NCI-H187 (cell line): ENCODE results near the gene LRRC2.
"Not testable (repeated sequence)": the region's sequence is repeated elsewhere in the genome, so short reads cannot be mapped to it uniquely, and the experiment has no call there.

ENCODE experiments used
- DNase-seq, 2 experiments: peaks; one replicate each; lab custom pipeline; 2025; lab: John Stamatoyannopoulos, UW

The LRRC2 gene

DNA sequence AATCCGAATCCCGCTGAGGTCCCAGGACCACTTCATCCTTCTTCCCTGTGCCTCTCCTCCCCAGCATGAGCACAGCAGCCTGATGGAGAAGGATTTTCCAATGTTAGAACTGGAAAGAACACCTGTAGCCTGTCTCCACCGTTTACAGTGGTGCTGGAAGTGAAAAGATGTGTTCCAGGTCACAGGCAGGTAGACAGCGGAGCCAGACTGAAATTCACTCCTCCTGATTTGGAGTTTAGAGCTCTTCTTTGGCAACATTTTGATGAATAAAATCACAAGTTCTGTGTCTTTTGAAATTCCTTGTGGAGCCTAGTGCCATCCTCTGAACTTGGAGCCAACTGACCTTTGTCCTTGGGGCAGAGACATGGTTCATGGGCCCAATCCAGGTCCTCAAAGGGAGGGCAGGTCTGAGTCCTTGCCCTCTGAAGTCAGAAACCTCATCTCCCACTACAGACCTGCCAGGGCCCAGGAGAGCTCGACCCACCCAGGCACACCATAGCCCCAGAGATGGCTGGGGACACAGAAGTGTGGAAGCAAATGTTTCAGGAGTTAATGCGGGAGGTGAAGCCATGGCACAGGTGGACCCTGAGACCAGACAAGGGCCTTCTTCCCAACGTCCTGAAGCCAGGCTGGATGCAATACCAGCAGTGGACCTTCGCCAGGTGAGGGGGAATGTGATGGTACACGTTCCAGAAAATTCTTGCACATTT is 68.4 kb downstream of the LRRC2 start, which contains the start of gene RTP3:
TSS of gene RTP3 (plus strand) at position 421 of the 710 bp plus-strand sequence. CDS start at position 508, 87 bp downstream.
- no peak for DNase-seq

DNA sequence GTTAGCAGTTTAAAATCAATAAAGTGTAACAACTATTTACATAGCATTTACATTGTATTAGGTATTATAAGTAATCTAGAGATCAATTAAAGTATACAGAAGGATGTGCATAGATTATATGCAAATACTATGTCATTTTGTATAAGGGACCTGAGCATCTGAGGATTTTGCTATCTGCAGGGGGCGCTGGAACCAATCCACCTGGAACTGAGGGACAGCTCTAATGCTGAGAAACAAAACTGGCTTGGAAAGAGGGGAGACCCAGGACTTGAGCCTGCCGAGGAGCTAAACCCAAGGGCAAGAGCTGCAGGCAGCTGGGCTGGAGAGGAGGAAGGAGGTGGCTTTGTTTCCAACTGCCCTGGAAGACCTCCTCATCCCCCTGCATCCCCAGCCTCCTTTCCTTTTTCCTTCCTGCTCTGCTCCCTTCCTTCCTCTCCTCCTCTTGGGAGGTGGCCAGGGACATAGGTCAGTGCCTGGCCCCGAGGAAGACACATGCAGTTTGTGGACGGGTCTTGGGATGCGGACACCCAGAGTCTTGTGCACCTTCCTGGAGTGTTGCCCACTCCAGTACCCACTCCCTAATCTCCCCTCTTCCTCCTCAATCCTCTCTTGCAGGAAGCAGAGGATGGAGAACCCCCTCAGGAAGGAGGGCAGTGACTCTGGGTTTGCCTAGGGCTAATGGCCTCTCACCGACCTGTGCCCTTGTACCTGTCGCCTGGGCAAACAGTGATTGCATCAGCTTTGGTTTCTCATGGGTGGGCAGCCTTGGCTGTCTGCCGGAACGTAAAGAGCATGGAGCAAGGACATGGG is 69.2 kb downstream of the LRRC2 start:
- no peak for DNase-seq

DNA sequence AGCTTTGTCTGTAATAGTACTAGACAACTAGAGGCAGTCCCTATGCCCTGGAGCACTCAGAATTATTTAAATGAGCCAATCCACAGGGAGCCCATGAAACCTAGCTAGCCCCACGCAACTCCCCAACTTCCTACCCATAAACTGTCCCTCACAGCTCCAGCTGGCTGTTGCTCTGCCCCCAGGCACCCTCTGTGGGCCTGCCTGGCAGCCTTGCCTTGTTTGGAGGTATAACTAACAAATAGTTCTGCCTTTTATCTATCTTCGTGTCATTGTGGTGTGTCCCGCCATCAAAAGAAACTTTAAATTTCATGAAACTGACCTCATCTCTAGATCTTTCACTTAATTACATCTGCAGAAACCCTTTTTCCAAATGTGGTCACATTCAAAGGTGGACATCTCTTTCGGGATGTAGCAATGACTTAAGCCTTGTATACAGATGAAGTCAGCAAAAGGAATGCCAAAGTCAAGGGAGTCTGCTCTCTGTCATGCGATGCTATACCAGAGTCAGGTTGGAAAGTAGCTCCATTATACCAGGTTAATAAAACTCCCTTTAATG is 70.1 kb downstream of the LRRC2 start:
- no peak for DNase-seq

DNA sequence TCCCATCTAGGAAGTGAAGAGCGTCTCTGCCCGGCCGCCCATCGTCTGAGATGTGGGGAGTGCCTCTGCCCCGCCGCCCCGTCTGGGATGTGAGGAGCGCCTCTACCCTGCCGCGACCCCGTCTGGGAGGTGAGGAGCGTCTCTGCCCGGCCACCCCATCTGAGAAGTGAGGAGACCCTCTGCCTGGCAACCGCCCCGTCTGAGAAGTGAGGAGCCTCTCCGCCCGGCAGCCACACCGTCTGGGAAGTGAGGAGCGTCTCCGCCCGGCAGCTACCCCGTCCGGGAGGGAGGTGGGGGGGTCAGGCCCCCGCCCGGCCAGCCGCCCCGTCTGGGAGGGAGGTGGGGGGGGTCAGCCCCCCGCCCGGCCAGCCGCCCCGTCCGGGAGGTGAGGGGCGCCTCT is 71.6 kb downstream of the LRRC2 start:
- not testable (repeated sequence) for DNase-seq

- DNase-seq = no peak
Observed at GRCh38 chr3:46492890-46493547, 73.1 kb downstream of the LRRC2 start.

GRCh38 chr3:46491089-46492070 is 74.7 kb downstream of the LRRC2 start:
- no peak for DNase-seq

GRCh38 chr3:46490338-46491084 is 75.6 kb downstream of the LRRC2 start:
- DNase-seq = no peak

DNA sequence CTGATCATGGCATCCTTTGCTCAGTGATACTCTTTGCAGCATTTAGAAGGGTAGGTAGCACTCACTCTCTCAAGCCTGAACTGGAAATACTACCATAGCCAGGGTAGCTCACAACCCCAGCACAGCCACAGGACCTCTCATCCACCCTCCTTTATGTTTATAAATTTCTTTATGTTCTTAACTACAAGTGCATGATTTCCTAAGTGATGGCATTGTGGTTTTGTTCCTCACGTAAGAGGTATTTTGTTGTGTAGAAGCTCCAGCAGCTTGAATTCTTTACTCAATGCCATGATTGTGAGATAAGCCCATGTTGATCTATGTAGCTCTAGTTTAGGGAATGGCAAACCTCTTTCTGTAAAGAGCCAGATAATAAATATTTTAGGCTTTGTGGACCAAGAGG is 76.2 kb downstream of the LRRC2 start:
- DNase-seq = no peak

- no peak for DNase-seq
Observed at GRCh38 chr3:46489381-46489780, 76.7 kb downstream of the LRRC2 start.

DNA sequence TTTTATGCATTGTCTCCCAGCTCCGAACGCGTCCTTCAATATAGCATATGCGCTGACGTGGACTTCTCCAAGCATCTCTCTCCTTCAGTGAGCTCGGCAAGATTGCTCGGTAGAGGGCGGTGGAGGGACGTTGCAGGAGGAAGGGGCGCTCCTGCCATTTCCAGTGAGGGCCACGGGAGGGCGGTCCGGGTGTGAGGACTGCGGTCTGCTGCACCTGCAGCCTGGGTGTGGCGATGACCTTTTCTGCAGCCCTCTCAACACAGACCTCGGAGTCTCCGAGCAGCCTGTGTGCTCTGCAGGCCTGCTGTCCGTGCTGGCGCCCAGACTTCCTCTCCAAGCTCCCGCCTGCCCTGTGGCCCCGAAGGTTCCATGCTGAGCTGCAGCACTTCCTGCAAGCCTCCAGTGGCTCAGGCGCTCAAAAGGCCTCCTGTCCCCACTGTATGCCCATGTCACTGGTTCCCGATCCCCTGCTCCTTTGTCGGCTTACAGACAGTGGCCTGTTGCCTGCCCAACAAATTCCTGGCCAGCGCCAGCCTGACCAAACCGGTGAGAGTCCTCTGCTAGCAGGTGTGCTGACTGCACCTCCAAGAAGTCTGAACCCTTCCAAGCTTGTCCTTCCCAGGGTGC is 77.3 kb downstream of the LRRC2 start:
- DNase-seq = peak; percentile 59 to 75

DNA sequence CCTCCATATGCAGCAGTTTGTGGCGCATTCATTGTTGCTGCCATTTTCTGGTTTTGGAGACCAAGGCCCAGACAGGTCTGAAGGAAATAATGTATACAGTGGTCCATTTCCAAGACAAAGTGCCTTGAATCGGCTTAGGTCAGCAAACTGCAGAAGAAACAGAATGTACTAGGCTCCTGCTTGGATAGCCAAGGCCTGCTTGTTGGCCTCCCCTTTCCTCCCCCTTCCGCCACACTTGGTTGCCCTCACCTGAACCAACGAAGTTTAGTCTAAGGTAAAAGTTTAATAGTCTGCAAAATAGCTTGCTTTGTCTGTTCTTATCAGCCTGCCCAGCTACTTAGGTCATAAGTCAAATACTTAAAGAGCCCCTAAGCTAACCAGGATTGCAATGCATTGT is 80.3 kb downstream of the LRRC2 start:
- no peak for DNase-seq

DNA sequence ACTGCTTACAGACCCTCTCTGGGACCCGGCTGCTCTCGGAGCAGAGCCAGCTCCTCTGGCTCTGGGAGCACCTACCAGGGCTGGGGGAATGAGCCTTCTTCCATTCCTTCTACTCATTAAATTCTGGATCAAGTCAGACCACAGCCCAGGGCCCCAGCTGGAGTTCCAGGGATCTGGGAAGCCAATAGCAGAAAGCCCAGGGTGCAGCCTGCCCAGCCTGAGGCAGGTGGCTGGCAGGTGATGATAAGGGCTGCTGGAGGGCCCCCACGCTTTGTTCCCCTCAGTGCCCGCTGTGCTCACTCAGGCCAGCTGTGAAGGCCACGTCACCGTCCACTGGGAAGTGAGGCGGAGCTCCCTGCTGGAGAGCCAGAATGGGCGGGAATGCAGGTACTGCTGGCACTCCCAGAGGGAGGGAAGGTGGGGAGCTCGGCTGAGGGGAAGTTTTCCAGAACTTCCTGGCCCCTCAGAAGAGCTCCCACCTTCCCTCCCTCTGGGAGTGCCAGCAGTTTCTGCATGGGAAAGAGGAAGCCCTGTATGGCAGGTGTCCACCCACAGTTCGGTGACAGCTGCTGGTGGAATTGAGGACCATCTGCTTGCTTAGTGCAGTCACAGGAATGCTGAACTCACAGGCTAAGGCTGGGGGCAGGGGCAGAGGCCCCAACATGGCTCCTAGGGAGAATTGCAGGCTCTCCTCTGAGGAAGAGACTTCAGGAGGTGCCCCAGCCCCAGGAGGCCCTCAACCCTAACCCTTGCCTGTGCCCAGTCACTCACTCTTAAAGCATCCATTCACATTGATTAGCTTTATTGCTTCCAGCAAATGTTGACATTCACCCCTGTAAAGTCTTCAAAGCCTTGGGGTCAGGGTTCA is 81.0 kb downstream of the LRRC2 start:
- DNase-seq = no peak

GRCh38 chr3:46484388-46484787 is 81.7 kb downstream of the LRRC2 start:
- DNase-seq = no peak

GRCh38 chr3:46483825-46484224 is 82.3 kb downstream of the LRRC2 start:
- no peak for DNase-seq

DNA sequence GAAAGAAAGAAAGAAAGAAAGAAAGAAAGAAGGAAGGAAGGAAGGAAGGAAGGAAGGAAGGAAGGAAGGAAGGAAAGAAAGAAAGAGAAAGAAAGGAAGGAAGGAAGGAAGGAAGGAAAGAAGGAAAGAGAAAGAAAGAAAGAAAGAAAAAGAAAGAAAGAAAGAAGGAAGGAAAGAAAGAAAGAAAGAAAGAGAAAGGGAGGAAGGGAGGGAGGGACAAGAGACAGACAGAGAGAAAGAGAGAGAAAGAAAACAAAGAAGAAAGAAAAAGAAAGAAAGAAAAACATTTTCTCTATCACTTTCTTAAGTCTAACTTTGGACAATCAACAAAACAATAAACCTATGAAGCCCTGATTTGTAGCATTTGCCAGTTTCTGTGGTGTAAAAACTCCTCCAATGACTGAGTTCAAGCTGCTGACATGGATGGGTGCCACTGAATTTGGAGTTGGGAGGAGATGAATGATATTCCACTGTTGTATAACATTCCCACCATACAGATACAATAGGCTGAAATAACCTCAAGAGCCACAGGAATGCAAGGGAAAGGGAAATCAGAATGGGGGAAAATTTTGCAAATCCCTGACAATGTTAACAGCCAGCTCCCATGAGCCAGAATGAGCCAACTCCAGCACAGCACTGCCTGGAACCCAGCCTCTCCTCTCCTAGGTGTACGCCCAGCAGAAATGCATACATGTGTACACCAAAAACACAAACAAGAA is 83.3 kb downstream of the LRRC2 start:
- DNase-seq = no peak

DNA sequence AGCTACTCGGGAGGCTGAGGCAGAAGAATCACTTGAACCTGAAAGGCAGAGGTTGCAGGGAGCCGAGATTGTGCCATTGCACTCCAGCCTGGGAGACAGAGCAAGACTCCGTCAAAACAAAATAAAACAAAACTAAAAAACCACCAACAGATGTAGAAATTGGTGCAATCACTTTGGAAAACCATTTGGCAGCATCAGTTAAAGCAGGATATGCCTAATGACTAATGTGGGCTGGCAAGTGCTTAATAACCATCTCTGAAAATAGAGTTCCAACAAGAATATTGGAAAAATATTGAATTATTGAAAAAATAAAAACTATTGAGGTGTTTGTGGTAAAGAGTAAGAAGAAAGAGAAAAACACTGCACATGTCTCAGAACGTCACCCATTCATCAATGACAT is 84.5 kb downstream of the LRRC2 start:
- DNase-seq = no peak

DNA sequence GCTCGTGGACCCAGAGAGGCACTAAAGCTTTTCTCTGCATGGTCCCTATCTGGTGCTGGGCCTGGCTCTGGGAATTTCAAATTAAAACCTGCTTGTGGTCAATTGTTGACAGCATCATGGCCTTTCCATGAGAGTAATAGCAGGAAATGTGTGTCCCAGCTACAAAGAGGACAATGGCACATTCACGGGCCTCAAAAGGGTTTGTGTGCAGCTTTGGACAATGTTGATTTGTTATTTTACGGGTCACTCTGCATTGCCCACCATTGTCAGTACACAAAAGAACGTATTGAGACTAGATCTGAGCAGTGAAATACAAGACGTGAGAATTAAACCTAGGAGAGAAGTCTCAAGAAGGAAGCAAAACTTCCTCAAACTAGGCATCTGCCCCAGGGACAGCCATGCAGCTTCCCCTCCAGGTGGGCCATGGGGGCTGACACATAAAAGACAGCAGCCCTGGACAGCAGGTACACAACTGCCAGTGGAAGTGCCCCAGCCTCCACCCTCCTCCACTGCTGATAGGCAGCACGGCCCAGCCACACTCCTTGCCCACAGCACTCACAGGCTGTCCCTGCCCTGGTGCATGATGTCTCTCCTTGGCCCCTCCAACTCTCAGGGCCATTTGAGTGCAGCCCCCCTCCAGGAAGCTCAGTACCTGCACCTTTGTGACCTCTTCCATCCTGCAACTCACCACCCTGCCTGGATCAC is 85.5 kb downstream of the LRRC2 start:
- DNase-seq = no peak

- no peak for DNase-seq
Observed at GRCh38 chr3:46479696-46480095, 86.4 kb downstream of the LRRC2 start.
